ENCODE measurements around the gene C12orf56. TPM values are rescaled to one million over a fixed set of nuclear protein-coding genes. Genes with fewer than 3 reads are reported as not detected.

C12orf56 gene
- total RNA-seq, 1 experiment from 2014 or later, result 8.1 TPM

- ATAC-seq (no peak), DNase-seq (no peak)
- Histone ChIP-seq H3K4me3 (ENCODE audit: low read length) (no peak overlapping the region), H3K4me2 (ENCODE audit: low read length) (no peak overlapping the region), H3K9me3 (ENCODE audit: low read length) (no peaks in the 10 kb centered on the region), H3K79me2 (ENCODE audit: low read length) (0 out of 2 replicates have a peak, but pooled peaks cover 4% of the 10 kb centered on the region), H2AFZ (ENCODE audit: low read length) (no peak overlapping the region), H3K4me1 (ENCODE audit: insufficient read depth, low read length) (no peaks in the 10 kb centered on the region), H3K27ac (ENCODE audit: low read length) (no peak overlapping the region), H3K36me3 (ENCODE audit: low read depth, low read length) (peaks cover 81% of the 10 kb centered on the region), H3K27me3 (ENCODE audit: low read length) (no peaks in the 10 kb centered on the region), H3K9ac (ENCODE audit: low read length) (no peak overlapping the region), H4K20me1 (ENCODE audit: low read length) (no peaks in the 10 kb centered on the region), H3F3A (ENCODE audit: low read length, unreplicated experiment) (no peaks in the 10 kb centered on the region), H3K9me2 (replicated peaks; ENCODE audit: low read length) (no peaks in the 10 kb centered on the region)
- TF ChIP-seq EZH2phosphoT487 (IDR thresholded peaks at IDR 0.05; ENCODE audit: borderline replicate concordance, low read length) (no peak), CTCF (conservative IDR thresholded peaks at IDR 0.05; ENCODE audit: low read depth, low read length) (no peak)
- CTCF ChIA-PET, result interaction anchor here (0.6 kb wide), 1 partner anchor 9 kb away, joined by 4 read pairs; no protein-coding TSS in a partner anchor
- POLR2A ChIA-PET (ENCODE audit: unreplicated experiment), result no interaction called here
- intact Hi-C loops (cut with micrococcal nuclease), result no loop called here
- no TSS peak for BruUV-seq (replicated peaks)
Measured at GRCh38 chr12:64431791-64432190, 41.2 kb upstream of the C12orf56 start.

GRCh38 chr12:64430886-64431285, 40.3 kb upstream of the C12orf56 start:
- CTCF ChIA-PET, result no interaction called here
- no peak for ATAC-seq
- POLR2A ChIA-PET (ENCODE audit: unreplicated experiment), result no interaction called here

GRCh38 chr12:64428956-64429355, 38.4 kb upstream of the C12orf56 start:
- H2AFZ ChIP-seq (ENCODE audit: low read length), result no peak overlapping the region
- H3K9me3 ChIP-seq (ENCODE audit: low read length), result no peaks in the 10 kb centered on the region
- no peaks in the 10 kb centered on the region for H3K4me1 ChIP-seq (ENCODE audit: insufficient read depth, low read length)
- no peaks in the 10 kb centered on the region for H4K20me1 ChIP-seq (ENCODE audit: low read length)
- H3K9ac ChIP-seq (ENCODE audit: low read length), result no peak overlapping the region
- H3F3A ChIP-seq (ENCODE audit: low read length, unreplicated experiment), result no peaks in the 10 kb centered on the region
- no peak for DNase-seq
- H3K4me3 ChIP-seq (ENCODE audit: low read length), result no peak overlapping the region
- H3K4me2 ChIP-seq (ENCODE audit: low read length), result no peak overlapping the region
- ATAC-seq, result no peak
- H3K9me2 ChIP-seq (replicated peaks; ENCODE audit: low read length), result no peaks in the 10 kb centered on the region
- H3K79me2 ChIP-seq (ENCODE audit: low read length), result 0 out of 2 replicates have a peak, but pooled peaks cover 4% of the 10 kb centered on the region
- intact Hi-C loops (cut with micrococcal nuclease), result no loop called here
- ChIA-PET CTCF (no interaction called here), POLR2A (ENCODE audit: unreplicated experiment) (no interaction called here)
- H3K27ac ChIP-seq (ENCODE audit: low read length), result no peak overlapping the region
- no TSS peak for BruUV-seq (replicated peaks)
- TF ChIP-seq EZH2phosphoT487 (IDR thresholded peaks at IDR 0.05; ENCODE audit: borderline replicate concordance, low read length), result no peak
- no peak for TF ChIP-seq EZH2 (IDR thresholded peaks at IDR 0.05; ENCODE audit: low read length, unreplicated experiment)
- TF ChIP-seq CTCF (conservative IDR thresholded peaks at IDR 0.05; ENCODE audit: low read depth, low read length), result no peak
- H3K36me3 ChIP-seq (ENCODE audit: low read depth, low read length), result peaks cover 86% of the 10 kb centered on the region
- H3K27me3 ChIP-seq (ENCODE audit: low read length), result no peaks in the 10 kb centered on the region

More at GRCh38 chr12:64430886-64431285, 40.3 kb upstream of the C12orf56 start:
- TF ChIP-seq EZH2 (IDR thresholded peaks at IDR 0.05; ENCODE audit: low read length, unreplicated experiment) (no peak), EZH2phosphoT487 (IDR thresholded peaks at IDR 0.05; ENCODE audit: borderline replicate concordance, low read length) (no peak), CTCF (conservative IDR thresholded peaks at IDR 0.05; ENCODE audit: low read depth, low read length) (no peak)
- Histone ChIP-seq H3K9me3 (ENCODE audit: low read length) (no peaks in the 10 kb centered on the region), H3K4me2 (ENCODE audit: low read length) (no peak overlapping the region), H3K4me1 (ENCODE audit: insufficient read depth, low read length) (no peaks in the 10 kb centered on the region), H3F3A (ENCODE audit: low read length, unreplicated experiment) (no peaks in the 10 kb centered on the region), H3K9ac (ENCODE audit: low read length) (no peak overlapping the region), H3K36me3 (ENCODE audit: low read depth, low read length) (peaks cover 83% of the 10 kb centered on the region), H3K27ac (ENCODE audit: low read length) (no peak overlapping the region), H3K4me3 (ENCODE audit: low read length) (no peak overlapping the region), H3K79me2 (ENCODE audit: low read length) (0 out of 2 replicates have a peak, but pooled peaks cover 4% of the 10 kb centered on the region), H4K20me1 (ENCODE audit: low read length) (no peaks in the 10 kb centered on the region), H2AFZ (ENCODE audit: low read length) (no peak overlapping the region), H3K9me2 (replicated peaks; ENCODE audit: low read length) (no peaks in the 10 kb centered on the region), H3K27me3 (ENCODE audit: low read length) (no peaks in the 10 kb centered on the region)
- intact Hi-C loops (cut with micrococcal nuclease), result no loop called here
- no TSS peak for BruUV-seq (replicated peaks)
- no peak for DNase-seq

All from PC-3 (cell line).